Measurements from ENCODE around the gene ELAC1.

ELAC1 gene

GRCh38 chr18:51020536-51020935 lies 52.7 kb downstream of the ELAC1 start:
- DNase-seq, result no peak

DNA sequence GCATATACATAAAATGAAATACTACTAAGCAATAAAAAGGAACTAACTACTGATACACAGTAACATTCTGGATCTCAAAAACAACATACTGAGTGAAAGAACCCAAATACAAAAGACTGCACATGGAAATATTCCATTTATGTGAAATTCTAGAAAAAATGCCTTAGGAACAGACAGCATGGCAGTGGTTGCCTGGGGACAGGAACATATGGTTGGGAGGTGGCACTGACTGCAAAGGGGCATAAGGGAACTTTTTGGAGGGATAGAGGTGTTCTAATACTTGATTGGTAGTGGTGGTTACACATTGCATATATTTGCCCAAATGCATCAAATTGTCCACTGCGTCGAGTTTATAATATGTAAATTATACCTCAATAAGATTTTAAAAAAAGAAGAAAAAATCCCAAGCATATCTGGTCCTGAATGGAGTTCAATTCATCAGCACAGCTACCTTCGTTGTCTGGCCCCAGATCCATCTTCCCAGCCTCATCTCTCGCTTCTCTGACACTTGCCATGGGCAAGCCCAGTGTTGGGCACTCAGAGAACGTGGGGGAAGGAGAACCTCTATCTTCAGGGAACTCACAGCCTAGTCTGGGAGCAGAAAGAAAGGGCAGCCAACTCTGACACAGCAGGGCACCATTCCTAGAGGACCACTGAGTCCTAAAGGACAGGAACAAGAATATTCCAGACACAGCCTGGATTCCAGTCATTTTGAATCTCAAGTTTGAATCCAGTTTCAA lies 53.6 kb downstream of the ELAC1 start:
- DNase-seq, result no peak

DNA sequence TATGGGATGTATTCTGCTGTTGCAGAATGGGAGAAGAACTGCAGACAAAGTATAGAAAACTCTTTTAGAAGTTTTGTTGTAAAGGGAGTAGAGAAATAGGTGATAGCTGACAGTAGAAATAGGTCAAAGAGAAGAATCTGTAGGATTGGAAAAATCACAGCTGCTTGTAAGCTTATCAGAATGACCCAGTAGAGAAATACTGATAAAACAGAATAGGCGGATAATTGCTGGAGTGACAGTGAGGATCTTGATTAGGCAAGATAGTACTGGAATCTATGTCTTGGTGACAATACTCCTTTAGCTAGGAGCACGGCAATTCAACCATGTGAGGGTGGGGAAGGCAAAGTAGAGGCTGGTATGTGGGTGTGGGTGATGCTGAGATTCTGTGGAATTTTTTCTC lies 57.7 kb downstream of the ELAC1 start:
- no peak for DNase-seq

DNA sequence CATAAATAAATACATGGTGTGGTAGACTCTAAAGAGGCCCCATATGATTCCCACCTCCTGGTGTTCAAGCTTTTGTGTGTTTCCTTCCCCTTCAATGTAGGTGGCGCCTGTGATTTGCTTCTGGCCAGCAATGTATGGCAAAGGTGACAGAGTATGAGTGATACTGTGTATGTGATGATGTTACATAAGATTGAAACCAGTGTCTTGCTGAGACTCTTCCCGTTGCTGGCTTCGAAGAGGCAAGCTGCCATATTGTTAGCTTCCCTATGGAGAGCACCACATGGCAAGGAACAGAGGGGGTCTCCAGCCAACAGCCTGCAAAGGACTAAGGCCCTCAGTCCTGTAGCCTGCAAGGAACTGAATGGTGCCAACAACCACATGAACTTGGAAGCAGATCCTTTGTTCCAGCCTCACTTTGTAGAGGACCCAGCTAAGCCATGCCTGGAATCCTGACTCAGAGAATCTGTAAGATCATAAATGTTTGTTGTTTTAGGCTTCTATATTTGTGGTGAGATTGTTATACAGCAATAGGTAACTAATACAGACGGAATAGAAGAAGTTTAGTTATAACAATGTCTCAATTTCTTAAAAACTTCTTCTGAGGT lies 60.5 kb downstream of the ELAC1 start:
- peak; percentile 34 to 66 (median 53) for DNase-seq

DNA sequence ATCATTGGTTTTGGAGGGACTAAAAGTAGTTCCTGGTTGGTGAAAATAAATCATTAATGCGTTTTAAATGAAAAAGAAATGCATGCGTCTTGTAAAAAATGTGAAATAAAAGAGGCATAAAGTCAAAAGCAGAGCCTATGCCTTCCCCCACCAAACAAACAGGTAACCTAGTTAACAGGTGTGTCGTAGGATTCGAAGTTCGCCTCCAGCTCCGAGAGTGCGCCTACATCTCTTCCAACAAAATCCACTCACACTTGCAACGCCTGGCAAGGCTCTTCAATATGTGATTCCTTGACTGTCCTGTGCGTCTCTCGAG lies 61.5 kb downstream of the ELAC1 start:
- DNase-seq, result no peak

GRCh38 chr18:51029694-51030536 lies 62.1 kb downstream of the ELAC1 start, which contains the start of gene SMAD4:
TSS of gene SMAD4 (plus strand) at chr18:51030213. CDS start at chr18:51047047, 16,834 bp downstream.
- peak; percentile 97 to 98 (median 98) for DNase-seq

DNA sequence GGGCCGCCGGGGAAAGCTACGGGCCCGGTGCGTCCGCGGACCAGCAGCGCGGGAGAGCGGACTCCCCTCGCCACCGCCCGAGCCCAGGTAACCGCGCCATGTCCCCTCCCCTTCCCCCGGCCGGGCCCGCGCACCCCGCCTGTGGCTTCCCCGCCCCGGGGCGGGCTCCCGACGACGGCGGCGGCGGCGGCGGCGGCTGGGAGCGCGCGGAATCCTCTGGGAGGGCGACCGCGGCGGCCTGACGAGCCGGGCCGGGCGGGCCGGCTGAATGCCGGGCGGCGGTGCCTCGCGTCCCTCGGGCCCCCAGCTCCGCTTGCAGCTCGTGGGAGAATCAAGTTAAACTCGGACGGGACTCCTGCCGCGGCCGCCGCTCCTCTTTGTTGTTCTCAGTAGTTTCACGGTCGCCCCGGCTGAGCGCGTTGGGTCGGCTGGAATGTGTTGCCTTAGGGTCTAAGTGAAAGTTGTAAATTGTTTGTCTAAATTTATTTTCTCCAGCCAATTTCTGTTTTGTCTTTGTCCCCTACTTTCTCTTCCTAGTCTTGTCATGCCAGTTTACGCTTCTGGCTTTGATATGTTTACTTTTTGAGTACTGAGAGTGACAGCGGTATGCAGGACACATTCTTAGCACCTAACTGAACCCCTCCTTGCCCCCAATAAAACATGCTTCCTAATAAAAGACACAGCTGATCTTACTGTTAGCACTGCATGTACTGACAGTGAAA lies 62.9 kb downstream of the ELAC1 start:
- peak; percentile 68 to 90 (median 78) for DNase-seq

DNA sequence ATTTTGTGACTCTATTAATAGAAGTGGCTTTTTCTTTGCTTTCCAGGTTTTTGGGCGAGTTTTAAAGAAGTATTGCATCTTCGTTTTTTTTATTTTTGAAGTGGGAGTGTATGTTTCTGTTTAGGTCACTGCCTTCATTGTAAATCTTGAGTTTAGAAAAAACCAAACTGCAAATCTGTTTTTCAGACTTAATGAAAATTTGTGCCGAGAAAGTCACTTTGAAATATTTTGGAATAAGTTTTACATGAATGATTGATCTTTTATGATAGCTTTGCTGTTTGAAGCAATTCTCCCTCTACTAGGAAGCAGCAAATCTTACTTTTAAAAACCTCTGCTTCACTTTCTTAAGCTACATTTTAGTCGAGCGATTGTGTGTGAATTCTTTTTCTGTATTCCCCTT lies 64.4 kb downstream of the ELAC1 start:
- DNase-seq, result no peak

DNA sequence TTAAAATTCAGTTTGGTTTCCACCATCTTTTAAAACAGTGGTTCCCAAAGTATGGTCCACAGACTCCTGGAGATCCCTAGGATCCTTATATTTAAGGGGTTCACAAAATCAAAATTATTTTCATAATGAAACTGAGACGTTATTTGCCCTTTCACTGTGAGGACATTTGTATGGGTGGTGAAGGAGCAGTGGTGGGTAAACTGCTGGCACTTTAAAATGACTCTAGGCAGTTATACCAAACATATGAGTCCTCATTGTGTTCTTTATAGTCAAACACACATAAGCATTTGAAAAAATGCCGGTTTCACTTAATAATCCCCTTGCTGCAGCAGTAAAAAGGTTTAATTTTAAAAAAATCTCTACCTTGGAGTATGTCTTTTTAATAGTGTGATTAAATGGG lies 69.4 kb downstream of the ELAC1 start:
- DNase-seq, result no peak

Measured in suppressor macrophage (primary cell).